MM.1S (cell line): ENCODE measurements around the gene GRIK3.

Experiments used
- EZH2 ChIP-seq: fragments of 300-600 bp; sonication (generic); optimal IDR thresholded peaks from 2 replicates; pipeline ENCODE3; 2017; ENCODE audit warnings: low read depth, mild to moderate bottlenecking, antibody characterized with exemption, low read length, mixed read lengths
- EZH2phosphoT487 ChIP-seq: fragments of 300-600 bp; sonication (generic); IDR thresholded peaks from 2 replicates; pipeline ENCODE4 v1.6.1; 2018; ENCODE audit warnings: antibody characterized with exemption, low read length
- TF ChIP-seq, protein P1 (sequence below): fragments of 300-600 bp; sonication (generic); IDR thresholded peaks from 2 replicates; pipeline ENCODE4 v1.5.1; 2016; ENCODE audit warnings: antibody characterized with exemption, low read length, mixed read lengths

DNA sequence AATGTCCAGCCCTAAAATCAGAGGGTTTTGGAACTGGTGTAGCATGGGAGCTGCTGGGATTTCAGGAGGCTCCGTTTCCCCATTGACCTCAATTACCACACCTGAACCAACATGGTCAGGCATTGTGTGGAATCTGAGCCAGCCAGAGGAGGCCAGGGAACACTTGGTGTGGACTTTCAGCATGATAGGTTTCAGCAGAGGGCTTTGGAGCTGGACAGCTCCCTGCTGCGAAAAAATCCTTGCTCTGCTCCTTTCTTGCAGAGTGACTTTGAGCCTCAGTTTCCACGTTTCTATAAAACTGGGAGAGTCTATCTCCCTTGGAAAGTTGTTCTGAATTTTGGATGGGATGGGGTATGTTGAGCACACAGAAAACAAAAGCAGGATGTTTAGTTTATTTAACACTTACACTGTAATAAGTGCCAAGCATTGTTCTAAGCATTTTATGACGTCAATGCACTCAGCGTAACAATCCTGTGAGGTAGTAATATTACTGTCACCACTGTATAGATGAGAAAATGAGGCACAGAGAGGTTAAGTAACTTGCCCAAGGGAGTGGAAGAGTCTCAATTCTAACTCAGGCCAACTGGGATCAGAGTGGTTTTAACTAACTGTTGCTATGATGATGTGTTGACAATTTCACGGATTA lies 168.0 kb downstream of the GRIK3 start:
- TF ChIP-seq, protein P1, sequence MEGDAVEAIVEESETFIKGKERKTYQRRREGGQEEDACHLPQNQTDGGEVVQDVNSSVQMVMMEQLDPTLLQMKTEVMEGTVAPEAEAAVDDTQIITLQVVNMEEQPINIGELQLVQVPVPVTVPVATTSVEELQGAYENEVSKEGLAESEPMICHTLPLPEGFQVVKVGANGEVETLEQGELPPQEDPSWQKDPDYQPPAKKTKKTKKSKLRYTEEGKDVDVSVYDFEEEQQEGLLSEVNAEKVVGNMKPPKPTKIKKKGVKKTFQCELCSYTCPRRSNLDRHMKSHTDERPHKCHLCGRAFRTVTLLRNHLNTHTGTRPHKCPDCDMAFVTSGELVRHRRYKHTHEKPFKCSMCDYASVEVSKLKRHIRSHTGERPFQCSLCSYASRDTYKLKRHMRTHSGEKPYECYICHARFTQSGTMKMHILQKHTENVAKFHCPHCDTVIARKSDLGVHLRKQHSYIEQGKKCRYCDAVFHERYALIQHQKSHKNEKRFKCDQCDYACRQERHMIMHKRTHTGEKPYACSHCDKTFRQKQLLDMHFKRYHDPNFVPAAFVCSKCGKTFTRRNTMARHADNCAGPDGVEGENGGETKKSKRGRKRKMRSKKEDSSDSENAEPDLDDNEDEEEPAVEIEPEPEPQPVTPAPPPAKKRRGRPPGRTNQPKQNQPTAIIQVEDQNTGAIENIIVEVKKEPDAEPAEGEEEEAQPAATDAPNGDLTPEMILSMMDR = no peak
- TF ChIP-seq EZH2 (no peak), EZH2phosphoT487 (no peak)
